Activated gamma-delta T cell (primary cell): ENCODE data around the gene RAB5IF.
"Not testable (repeated sequence)": the region's sequence is repeated elsewhere in the genome, so short reads cannot be mapped to it uniquely, and the experiment has no call there.

Source experiments
- DNase-seq: peaks from one replicate; lab custom pipeline; 2025; lab: John Stamatoyannopoulos, UW
- total RNA-seq, 2 donors: gene quantifications; one replicate each; lab custom pipeline; 2026; lab: John Stamatoyannopoulos, UW

The RAB5IF gene
- 8.1 to 9.9 reads per million in 2 donors for total RNA-seq

GRCh38 chr20:36605399-36606157, at the start of gene RAB5IF:
Gene RAB5IF, plus strand, starts transcription at chr20:36605779. Its CDS starts 173 bp downstream, at chr20:36605952.
- DNase-seq, result peak; percentile 99

- DNase-seq, result no peak
These were observed 42.9 kb upstream of the RAB5IF start for GRCh38 chr20:36562724-36563123.

GRCh38 chr20:36563374-36563773, 42.2 kb upstream of the RAB5IF start:
- DNase-seq, result no peak

GRCh38 chr20:36564078-36564725, 41.4 kb upstream of the RAB5IF start:
- DNase-seq, result not testable (repeated sequence)

- not testable (repeated sequence) for DNase-seq
These were observed 40.9 kb upstream of the RAB5IF start for GRCh38 chr20:36564726-36565121.

GRCh38 chr20:36565520-36565919, 40.1 kb upstream of the RAB5IF start:
- DNase-seq, result no peak

- no peak for DNase-seq
These were observed 35.6 kb upstream of the RAB5IF start for GRCh38 chr20:36569847-36570429.

GRCh38 chr20:36571564-36572504, 33.7 kb upstream of the RAB5IF start:
- DNase-seq, result no peak

GRCh38 chr20:36572701-36573102, 32.9 kb upstream of the RAB5IF start:
- DNase-seq, result peak; percentile 27

GRCh38 chr20:36573103-36573797, 32.3 kb upstream of the RAB5IF start, which contains the start of gene TGIF2:
Gene TGIF2, plus strand, starts transcription at chr20:36573597. Its CDS starts 5,178 bp downstream, at chr20:36578775.
- DNase-seq, result peak; percentile 88

GRCh38 chr20:36573798-36574365, 31.7 kb upstream of the RAB5IF start:
- DNase-seq, result peak; percentile 35

GRCh38 chr20:36574366-36575135, 31.0 kb upstream of the RAB5IF start:
- DNase-seq, result peak; percentile 34

- DNase-seq, result no peak
These were observed 29.5 kb upstream of the RAB5IF start for GRCh38 chr20:36576081-36576445.

- no peak for DNase-seq
These were observed 27.1 kb upstream of the RAB5IF start for GRCh38 chr20:36578356-36579041.

- no peak for DNase-seq
These were observed 25.5 kb upstream of the RAB5IF start for GRCh38 chr20:36579996-36580545.

- no peak for DNase-seq
These were observed 23.3 kb upstream of the RAB5IF start for GRCh38 chr20:36582322-36582721.

GRCh38 chr20:36582821-36583220, 22.8 kb upstream of the RAB5IF start:
- DNase-seq, result no peak

GRCh38 chr20:36584018-36584481, 21.5 kb upstream of the RAB5IF start:
- DNase-seq, result no peak
